ENCODE data around the gene SERP2.

DNA sequence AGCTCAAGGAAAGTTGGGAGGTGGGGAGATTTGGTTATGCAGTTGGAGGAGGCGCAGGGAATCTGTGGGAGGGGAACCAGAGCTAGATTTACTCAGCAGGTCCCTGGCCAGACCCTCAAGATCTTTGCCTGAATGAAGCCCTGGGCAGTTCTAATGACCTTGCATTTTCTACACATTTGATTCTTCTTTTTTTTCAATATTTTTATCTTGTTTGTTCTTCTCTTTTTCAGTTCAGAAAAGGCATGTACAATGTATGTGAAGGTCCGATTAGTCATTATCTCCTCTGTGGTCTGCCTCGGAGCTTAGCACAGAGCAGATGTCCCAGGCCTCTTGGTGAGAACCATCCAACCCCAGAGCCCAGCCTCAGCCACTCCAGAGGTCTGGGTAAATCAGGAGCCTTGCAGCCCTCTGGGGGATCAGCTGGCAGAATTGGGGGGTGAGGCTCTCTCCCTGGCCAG, 24.2 kb downstream of the SERP2 start:
- TF ChIP-seq, protein P1, sequence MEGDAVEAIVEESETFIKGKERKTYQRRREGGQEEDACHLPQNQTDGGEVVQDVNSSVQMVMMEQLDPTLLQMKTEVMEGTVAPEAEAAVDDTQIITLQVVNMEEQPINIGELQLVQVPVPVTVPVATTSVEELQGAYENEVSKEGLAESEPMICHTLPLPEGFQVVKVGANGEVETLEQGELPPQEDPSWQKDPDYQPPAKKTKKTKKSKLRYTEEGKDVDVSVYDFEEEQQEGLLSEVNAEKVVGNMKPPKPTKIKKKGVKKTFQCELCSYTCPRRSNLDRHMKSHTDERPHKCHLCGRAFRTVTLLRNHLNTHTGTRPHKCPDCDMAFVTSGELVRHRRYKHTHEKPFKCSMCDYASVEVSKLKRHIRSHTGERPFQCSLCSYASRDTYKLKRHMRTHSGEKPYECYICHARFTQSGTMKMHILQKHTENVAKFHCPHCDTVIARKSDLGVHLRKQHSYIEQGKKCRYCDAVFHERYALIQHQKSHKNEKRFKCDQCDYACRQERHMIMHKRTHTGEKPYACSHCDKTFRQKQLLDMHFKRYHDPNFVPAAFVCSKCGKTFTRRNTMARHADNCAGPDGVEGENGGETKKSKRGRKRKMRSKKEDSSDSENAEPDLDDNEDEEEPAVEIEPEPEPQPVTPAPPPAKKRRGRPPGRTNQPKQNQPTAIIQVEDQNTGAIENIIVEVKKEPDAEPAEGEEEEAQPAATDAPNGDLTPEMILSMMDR (IDR thresholded peaks at IDR 0.05): no peak
- TF ChIP-seq POLR2A (IDR thresholded peaks at IDR 0.05): no peak

All from thyroid gland (tissue), 4 donors.